Left ventricle myocardium superior (tissue), 1 donor: ENCODE data around the gene RIMKLA. TPM values are rescaled to one million over a fixed set of nuclear protein-coding genes. Genes with fewer than 3 reads are reported as not detected.

Experiments used
- ATAC-seq: fragments of 200-7000 bp; cut with Tn5 transposase; one replicate; pipeline ENCODE4 v1.9.1; 2020; ENCODE audit warnings: mild to moderate bottlenecking, moderate library complexity
- DNase-seq: peaks from one replicate; pipeline ENCODE4 v3.0.0-alpha.2; 2020
- intact Hi-C: fragments of 100-400 bp; cut with micrococcal nuclease; formaldehyde crosslinking; loops from one replicate; pipeline ENCODE4 v1.11.0; 2022
- total RNA-seq: library from RNA; stranded (reverse); fragmentation: NEBNext Ultra II Directional; extraction: Animal tissue kit (Norgen Biotek cat#: 25700); gene quantifications from one replicate; pipeline ENCODE4 v1.2.1, GENCODE V29; 2021
- donor health status: DM: no; HTN: yes; CAD: no; lungs with severe emphysema.

The RIMKLA gene
- total RNA-seq, 1 donor from 2014 or later: 9.7 TPM

DNA sequence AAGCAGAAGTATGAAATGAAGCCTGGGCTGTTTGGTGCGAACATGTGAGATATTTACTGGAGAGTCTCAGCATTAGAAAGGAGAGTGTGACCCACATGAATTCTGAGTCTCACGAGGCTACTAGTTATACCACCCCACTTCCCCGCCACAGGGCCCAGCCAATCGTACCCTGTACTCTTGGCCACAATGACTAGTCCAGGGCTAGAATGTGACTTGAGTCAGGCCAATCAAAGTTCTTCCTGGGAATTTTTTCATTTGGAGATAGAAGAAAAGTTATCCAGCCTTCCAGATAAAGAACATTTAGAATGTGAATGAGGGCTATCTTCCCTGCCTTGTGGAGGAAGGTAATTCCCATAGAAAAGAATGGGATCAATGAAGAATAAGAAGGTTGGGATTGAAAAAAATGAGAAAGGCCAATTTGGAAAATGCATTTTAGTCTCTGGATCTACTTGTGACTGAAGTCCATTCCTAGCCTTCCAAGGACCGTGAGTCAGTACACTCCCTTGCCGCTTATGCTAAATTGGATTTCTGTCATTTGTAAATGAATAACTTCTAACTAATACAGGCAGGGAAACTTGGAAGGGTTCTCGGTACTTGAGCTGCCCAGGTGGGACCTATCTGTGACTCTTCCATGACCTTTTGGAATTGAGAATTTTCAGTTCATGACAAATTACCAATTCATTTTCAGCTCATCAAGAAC lies 12.3 kb upstream of the RIMKLA start:
- ATAC-seq (no peak), DNase-seq (no peak)
- intact Hi-C loops: no loop called here

DNA sequence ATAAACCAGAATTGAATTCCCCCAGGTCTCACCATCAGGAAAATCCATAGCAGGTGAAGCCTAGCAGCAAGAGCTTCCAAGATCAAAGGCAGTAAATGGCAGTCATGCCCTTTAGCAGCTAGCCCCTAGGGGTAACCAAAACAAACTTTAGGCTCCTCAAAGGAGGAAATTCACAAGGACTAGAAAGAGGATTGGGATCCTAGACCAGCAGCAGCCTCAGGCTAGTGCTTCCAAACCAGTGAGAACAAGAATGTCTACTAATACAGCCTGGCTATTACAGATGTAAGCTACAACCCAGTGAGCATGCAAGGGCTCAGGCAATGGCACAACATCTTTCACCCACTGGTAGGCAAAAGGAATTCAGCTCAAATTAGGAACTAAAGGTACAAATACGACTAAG lies 11.1 kb upstream of the RIMKLA start:
- DNase-seq: no peak
- no peak for ATAC-seq
- intact Hi-C loops: no loop called here

DNA sequence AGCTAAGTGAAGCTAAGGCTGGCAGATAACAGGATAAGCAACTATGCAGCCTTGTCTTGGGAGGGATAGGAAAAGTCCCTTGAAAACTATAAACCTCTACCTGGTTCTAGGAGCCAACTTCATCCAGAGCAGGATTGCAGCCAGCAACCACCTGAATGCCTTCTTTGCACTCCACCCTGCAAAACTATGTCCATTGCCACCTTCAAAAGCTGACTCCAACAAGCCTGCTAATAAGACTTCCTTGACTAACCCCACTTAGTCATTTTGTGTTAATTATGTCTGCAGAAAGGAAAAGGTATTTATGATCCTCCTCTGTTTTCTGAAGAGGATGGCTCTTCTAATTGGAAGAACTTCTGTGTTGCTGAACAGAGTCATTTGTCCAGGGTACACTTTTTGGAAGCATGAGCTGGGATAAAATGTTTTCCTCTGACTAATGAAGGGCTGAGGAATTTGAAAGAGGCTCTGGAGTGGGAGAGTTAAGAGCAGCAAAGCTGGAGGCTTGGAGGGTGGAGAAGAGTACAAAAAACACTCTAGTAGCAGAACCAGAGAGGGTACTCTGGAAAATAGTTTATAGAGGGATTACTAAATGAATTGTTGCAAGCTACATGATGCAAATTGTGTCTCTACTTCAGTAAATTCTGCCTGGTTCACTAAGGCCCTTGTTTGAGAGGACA lies 9.6 kb upstream of the RIMKLA start:
- intact Hi-C loops: no loop called here
- ATAC-seq: no peak
- DNase-seq: no peak

DNA sequence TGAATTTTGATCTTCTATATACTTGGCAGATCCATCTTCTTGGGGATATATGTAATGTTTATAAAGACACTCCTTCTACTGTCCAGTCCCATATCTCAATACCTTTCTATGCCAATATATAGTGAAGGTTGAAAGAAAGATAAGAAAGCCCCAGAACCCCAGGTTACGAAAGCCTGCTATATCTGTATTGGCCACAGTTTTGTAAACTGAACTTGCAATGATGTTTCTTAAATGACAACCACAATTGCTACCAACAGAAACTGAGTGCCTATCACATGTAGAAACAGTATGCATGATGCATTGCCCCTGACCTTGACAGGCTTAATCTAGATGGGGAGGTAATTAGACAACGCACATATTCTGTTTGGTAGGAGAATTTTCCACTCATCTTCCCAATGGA lies 7.8 kb upstream of the RIMKLA start:
- DNase-seq (no peak), ATAC-seq (no peak)
- intact Hi-C loops: no loop called here

DNA sequence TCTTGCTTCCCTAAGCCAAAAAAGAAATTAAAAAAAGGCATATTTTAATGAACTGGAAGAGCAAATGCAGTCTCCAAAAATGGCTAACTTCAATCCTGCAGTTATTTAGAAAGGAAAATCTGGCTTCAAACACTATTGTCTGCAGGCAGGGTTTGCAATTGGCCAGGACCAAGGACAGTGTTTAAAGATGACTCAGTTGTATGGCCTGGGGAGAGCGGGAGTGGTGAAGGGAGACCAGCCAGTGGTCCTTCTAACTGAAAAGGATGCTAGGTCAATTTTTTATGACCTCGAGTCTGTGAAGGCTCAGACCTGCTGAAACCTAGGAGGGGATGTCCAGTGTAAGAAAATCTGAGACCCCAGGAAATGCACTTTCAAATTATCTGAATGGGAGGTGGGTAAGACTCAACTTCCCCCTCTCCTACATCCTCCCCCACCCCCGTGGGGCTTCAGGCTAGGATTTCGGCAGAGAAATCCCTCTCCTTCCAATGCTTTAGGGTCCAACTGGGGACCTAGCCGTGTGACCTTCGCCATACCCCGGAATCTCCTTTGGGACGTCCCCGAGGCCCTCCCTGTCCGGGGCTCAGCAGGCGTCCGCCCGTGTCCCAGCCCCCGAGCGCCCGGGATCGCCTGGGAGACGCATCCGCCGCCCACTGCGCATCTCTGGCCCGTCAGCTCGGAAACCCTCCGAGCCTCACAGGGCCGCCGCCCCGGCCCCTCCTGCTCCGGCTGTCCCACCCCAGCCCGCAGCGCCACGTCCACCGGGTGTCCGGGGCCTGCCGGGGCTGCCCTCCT lies 602 bp upstream of the RIMKLA start:
- intact Hi-C loops: no loop called here
- DNase-seq (no peak), ATAC-seq (peak; percentile 70)

DNA sequence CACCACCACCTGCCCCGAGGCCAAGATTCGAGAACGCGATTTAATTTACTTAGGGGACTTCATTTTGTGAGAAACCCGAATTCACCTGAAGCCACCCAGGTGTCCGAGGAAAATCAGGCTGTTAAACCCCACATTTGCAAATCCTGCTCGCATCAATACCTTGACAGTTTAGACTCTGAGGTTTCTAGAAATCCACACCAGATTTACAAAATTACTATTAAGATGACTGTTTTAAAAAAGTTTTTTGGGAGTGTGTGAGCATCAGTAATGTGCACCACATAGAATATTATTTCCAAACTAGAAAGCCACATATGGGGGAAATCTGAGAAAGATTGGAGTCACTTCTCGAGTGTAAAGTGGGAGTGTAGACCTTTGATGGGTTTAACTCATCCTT lies 685 bp downstream of the RIMKLA start:
- no peak for DNase-seq
- intact Hi-C loops: no loop called here
- no peak for ATAC-seq

DNA sequence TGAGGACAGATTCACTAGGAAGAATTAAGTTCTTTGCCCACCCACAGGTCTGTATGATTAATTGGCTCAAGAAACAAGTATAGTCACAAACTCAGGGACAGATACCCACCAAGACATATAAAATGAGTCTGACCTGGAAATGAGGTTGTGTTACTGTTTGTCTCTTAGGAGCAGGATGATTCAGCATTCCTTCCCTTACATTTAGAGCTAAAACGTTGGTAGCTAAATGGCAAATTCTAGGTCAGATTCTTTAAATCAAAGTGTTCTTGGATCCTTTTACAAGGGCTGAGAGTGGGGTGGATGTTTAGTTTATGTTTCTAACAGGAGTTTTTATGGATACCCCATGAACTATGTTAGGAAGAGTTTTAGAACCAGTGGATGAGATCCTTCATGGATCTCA lies 4.7 kb downstream of the RIMKLA start:
- no peak for DNase-seq
- ATAC-seq: no peak
- intact Hi-C loops: no loop called here

DNA sequence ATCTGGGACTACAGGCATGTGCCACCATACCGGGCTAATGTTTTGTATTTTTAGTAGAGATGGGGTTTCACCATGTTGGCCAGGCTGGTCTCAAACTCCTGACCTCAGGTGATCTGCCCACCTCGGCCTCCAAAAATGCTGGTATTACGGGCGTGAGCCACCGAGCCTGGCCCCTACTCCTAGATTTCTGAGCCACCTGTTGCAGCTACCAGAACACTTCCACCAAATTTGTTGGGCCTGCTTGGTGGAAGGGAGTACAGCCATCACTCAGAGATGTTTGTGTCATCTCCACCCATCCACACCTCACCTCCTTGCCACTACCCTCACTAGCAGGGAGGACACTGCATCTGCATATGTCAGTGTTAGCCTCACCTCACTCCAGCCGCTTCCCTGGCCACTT lies 5.5 kb downstream of the RIMKLA start:
- DNase-seq (no peak), ATAC-seq (no peak)
- intact Hi-C loops: no loop called here

DNA sequence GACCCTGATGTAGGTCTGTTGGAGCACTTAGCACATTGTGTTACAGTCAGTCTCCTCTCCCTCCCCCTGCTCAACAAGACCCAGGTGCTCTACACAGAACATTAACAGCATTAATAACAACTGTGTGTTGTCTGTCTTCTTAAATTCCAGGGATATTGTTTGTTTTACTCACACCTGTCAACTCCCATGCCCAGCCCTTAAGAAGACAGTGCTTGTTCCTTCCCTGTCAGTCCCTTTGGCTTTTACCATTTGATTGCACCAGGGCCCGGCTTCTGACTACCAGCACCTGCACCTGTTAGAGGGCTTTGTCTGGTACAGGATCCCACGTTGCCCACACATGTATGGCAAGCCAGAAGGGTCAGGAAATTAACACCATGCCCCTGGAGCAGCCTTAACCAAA lies 11.7 kb downstream of the RIMKLA start:
- DNase-seq (no peak), ATAC-seq (no peak)
- intact Hi-C loops: no loop called here

DNA sequence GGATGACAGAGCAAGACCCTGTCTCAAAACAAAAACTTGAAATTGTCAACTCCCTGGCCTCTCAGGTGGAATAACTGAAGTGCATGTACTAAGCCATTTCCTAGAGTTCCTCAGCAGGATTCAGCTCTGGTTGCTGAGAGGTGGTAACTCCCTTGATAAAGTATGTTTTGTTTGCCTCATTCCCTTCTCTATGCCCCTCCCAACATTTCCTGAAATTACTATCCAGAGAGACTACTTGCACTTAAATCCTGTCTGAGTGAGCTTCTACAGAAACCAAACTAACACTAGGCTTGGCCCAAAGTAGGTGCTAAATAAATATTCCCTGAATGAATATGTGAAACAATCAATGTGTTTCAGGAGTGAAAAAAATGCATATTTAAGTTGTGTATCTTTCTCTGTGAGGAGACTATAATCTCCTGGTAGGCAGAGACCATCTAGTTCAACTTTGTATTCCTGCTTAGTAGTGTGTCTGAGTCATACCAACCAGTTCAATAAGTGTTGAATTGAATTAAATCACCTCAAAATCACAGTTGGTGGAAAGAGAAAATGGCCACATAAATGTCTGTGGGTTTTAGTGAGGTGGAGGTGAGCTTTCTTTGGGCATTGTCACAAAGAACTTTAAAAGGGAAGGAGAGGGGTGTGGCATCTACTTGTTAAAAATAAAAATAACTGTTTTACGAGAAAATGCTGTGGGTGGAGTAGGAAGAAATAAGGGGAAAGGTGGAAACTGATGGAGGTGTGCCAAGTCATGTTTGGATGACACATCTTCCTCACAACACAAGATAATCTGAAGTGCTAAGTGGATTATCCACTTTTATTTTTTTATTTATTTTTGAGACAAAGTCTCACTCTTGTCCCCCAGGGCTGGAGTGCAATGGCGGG lies 12.6 kb downstream of the RIMKLA start:
- intact Hi-C loops: no loop called here
- no peak for DNase-seq
- ATAC-seq: no peak

DNA sequence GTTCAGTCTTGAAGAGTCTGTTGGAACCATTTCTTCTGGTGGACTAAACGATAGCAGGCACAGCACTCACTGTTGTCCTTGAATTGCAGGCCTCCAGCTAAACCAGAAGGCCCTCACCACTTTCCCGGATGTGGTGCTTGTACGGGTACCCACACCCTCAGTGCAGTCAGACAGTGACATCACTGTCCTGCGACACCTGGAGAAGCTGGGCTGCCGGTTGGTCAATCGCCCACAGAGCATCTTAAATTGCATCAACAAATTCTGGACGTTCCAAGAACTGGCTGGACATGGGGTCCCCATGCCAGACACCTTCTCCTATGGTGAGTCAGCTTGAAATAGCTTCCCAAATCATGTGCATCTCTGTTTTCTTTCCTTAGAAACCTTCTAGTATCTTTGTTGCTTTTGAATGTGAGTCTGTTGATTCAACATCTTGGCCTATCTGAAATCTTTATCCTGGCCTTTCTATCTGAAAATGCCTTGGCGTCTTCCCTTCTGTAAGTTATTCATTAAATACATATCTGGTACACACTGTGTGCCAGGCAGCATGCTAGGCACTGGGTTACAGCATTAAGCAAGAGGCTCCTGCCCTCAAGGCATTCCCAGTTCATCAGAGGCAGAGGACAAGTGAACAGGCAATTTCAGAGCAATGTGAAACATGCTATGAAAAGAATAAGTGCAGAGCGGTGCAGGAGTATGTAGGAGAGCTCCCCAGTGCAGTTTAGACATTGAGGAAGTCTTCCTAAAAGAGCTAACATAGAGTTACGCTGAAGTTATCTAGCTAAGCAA lies 18.9 kb downstream of the RIMKLA start:
- intact Hi-C loops: no loop called here
- no peak for DNase-seq
- no peak for ATAC-seq

DNA sequence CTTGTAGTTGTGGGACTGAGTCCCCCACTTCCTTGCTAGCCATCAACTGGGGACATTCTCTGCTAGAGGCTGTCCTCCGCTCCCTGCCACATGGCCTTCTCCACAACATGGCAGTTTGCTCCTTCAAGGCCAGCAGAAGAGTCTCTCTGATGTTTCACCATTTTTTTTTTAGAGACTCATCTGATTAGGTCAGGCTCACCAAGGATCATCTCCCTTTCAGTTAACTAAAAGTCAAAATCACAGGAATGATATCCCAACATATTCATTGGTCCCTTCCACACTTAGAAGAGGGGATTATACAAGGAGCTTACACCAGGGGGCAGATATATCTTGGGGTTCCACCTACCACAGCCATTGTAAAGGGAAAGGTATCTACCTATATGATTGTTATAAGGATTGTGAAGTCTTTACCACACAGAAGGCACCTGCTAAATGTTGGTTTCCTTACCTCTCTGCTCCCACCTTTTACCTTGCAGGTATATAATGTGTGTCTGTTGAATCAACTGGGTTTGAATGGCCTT lies 23.3 kb downstream of the RIMKLA start:
- no peak for DNase-seq
- intact Hi-C loops: no loop called here
- ATAC-seq: no peak

DNA sequence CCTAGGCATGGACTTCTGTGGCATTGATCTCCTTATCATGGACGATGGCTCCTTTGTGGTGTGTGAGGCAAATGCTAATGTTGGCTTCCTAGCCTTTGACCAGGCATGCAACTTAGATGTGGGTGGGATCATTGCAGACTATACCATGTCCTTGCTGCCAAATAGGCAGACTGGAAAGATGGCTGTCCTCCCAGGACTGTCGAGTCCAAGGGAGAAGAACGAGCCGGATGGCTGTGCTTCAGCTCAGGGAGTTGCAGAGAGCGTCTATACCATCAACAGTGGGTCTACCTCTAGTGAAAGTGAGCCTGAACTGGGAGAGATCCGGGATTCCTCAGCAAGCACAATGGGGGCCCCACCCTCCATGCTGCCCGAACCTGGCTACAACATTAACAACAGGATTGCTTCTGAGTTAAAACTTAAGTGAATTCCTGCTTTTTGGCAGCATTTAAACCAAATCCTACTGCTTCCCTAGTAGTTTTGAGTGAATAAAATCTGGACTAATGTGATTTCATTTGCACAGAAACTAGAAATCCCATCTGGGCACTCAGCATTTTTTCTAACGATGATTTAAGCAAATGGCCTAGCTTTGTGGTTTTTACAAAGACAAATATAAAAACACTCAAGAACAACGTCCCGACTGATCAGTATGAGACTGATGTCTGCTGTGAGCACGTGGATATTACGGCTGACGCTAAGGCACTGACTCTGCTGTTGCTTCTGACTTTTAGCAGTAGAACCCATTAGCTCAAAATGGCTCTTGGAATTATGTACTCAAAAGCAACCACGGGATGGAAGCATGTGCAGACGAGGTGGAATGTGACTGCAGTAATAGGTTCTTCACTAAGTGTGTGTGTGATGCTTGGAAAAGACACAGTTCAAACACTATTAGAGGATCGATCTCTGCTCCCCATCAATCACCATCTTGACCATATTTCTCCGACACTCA lies 34.2 kb downstream of the RIMKLA start:
- DNase-seq (no peak), ATAC-seq (no peak)
- intact Hi-C loops: no loop called here

DNA sequence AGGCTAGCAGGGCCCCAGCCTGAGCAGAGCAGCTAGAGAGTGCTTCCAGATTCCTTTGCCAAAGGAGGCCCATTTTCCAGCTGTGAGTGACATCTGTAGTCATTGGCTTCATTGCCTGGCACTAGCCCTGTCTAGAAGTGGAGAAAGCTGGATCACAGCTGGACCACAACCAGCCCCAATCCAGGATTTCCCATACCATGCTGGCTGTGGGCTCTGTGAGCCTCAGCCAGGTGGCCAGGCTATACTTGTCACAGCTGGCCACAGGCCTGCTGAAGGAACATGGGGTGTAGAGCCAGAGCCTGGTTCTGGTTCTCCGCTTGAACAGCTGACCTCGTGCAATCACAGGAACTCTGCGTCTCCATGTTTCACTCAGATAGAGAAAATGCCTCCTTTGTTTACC lies 36.6 kb downstream of the RIMKLA start:
- DNase-seq (peak; percentile 37), ATAC-seq (peak; percentile 30)
- intact Hi-C loops: no loop called here

DNA sequence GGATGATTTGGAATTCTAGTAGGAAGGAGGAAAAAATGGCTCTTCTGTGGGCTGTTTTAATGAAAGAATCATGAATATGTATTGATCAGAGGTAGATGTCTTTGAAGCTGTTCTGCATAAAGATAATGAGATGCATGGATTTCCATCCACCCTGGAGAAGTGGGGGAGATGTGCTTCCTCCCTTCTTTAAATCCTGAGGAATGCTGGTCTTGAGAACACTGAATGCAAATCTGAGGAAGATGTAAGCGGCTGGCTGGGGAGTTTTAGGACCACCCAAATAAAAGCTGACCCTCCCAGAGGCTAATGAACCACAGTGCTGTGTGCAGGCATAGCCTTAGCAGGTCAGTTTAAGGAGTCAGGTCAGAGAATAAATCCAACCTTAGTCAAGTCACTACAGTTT lies 37.9 kb downstream of the RIMKLA start:
- DNase-seq (no peak), ATAC-seq (no peak)
- intact Hi-C loops: no loop called here

DNA sequence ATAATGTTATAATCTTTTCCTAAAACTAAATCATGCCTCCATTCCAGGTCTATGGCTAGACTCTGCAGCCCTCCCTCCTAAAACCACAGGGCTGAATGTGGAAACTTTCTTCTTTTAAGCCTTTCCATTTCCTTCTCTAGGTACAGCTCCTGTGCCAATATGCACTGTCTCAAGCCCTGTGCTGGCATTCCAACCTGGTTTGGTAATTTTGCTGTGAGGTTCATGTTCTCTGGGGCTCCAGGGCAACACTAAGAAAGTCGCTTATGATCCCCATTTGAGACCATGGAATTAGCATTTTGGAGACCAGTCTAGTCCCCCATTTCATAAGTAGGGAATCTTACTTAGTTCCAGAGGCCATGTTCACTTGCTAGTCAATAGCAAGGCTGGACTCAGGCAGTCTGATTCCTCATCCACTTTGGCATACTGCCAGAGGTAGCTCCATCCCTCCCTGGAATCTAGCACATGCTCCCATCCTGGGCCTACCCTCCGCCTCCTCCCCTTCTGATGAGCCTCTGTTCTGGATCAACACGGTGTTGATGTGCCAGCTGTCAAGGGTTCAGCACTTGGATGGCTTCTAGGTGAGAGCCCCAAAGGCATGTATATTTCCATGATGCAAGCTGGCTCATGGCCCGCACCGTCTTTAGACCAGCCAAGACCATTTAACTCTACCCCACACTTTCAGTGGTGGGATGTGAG lies 38.7 kb downstream of the RIMKLA start:
- DNase-seq (peak; percentile 80), ATAC-seq (peak; percentile 89)
- intact Hi-C loops: no loop called here

DNA sequence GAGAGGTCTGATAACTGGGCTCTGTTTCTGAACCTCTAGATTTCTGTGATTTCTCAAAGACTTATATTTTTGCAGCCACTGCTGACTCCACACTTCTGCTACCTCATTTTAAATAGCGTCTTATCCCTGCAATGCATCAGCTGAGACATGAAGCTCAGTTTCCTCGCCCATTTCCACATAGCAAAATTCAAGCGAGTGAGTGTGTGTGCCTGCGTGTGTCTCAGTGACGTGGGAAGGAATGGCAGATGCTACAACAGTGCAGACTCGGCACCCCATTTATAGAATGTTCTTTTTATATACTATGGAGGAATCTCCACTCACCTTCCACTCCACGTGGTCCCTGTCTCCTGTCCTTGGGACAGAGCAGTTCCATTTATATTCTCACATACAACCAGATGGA lies 39.5 kb downstream of the RIMKLA start:
- DNase-seq (no peak), ATAC-seq (peak; percentile 38)
- intact Hi-C loops: no loop called here
